ENCODE measurements around the gene DLL4.

The DLL4 gene

DNA sequence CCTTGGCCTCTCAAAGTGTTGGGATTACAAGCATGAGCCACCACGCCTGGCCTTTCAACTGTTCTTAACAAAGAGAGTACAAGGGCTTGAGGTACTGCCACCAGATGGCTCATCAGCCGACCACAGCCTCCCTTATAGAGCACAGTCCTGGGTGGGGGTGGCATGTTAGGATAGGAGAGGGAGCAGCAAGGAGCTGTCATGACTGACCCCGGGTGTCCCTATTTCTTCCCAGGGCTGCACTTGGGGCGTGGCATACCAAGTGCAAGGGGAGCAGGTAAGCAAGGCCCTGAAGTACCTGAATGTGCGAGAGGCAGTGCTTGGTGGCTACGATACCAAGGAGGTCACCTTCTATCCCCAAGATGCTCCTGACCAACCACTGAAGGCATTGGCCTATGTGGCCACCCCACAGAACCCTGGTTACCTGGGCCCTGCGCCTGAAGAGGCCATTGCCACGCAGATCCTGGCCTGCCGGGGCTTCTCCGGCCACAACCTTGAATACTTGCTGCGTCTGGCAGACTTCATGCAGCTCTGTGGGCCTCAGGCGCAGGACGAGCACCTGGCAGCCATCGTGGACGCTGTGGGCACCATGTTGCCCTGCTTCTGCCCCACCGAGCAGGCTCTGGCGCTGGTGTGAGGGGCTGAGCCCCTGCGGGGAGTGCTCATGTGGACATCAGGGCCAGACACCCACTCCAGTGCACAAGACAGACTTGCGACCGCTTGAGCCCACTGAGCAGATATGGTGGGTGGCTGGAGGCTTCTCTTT lies 26.2 kb downstream of the DLL4 start:
- Histone ChIP-seq H2AFZ (ENCODE audit: low read depth, low read length) (no peak overlapping the region), H3K4me3 (ENCODE audit: low read depth in 1 of 2, low read length in 2 of 2) (no peak overlapping the region), H3K79me2 (ENCODE audit: insufficient read depth, low read length) (no peaks in the 10 kb centered on the region), H3K27me3 (ENCODE audit: insufficient read depth, low read length, poor library complexity) (no peaks in the 10 kb centered on the region), H3K4me1 (ENCODE audit: insufficient read depth, low read length) (peaks cover 24% of the 10 kb centered on the region), H3K9me3 (ENCODE audit: insufficient read depth, low read length, severe bottlenecking) (no peaks in the 10 kb centered on the region), H3K9ac (ENCODE audit: low read depth, low read length) (no peak overlapping the region), H4K20me1 (ENCODE audit: insufficient read depth, low read length) (no peaks in the 10 kb centered on the region), H3K27ac (ENCODE audit: low read length) (no peak overlapping the region), H3K4me2 (ENCODE audit: insufficient read depth, low read length) (no peak overlapping the region), H3K36me3 (ENCODE audit: insufficient read depth, low read length) (no peaks in the 10 kb centered on the region)
- ATAC-seq (ENCODE audit: insufficient read depth, low read depth) (no peak), DNase-seq (no peak)
- TF ChIP-seq EZH2 (IDR thresholded peaks at IDR 0.05; ENCODE audit: borderline replicate concordance, low read depth, low read length, severe bottlenecking), result no peak
- TF ChIP-seq, protein P1, sequence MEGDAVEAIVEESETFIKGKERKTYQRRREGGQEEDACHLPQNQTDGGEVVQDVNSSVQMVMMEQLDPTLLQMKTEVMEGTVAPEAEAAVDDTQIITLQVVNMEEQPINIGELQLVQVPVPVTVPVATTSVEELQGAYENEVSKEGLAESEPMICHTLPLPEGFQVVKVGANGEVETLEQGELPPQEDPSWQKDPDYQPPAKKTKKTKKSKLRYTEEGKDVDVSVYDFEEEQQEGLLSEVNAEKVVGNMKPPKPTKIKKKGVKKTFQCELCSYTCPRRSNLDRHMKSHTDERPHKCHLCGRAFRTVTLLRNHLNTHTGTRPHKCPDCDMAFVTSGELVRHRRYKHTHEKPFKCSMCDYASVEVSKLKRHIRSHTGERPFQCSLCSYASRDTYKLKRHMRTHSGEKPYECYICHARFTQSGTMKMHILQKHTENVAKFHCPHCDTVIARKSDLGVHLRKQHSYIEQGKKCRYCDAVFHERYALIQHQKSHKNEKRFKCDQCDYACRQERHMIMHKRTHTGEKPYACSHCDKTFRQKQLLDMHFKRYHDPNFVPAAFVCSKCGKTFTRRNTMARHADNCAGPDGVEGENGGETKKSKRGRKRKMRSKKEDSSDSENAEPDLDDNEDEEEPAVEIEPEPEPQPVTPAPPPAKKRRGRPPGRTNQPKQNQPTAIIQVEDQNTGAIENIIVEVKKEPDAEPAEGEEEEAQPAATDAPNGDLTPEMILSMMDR (IDR thresholded peaks at IDR 0.05; ENCODE audit: borderline replicate concordance, extremely low read depth, low read length, poor library complexity, severe bottlenecking), result no peak

DNA sequence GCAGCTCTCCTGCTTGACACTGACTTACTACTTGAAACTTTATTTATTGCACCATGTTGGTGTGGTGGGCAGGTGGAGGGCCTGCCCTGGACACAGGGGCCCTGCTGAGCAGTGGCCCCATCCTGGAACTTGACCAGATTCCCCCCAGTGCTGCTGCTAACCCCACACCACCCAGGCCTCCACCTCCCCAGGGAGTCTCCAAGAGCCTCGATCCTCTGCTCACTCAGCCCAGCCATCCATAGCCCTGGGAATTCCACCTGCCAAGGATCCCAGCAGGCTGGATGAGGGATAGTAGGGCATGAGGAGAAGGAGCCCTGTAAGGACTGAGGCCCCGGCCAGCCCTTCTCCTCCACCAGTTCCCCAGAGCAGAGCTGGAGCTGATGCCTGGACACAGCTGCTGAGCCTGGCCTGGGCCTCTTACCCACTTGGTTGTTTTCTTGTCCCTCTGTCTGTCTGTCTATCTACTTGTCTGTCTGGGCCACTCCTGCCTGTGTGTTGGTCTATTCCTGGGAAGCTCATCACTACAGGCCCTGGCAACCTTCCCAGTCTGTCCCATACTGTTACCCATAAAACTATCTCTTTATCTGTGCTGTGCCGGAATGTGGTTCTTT lies 26.9 kb downstream of the DLL4 start:
- Histone ChIP-seq H3K9me3 (ENCODE audit: insufficient read depth, low read length, severe bottlenecking) (no peaks in the 10 kb centered on the region), H3K9ac (ENCODE audit: low read depth, low read length) (no peak overlapping the region; the same call in 1 of the 2 replicates), H3K27me3 (ENCODE audit: insufficient read depth, low read length, poor library complexity) (no peaks in the 10 kb centered on the region), H3K4me1 (ENCODE audit: insufficient read depth, low read length) (peaks cover 24% of the 10 kb centered on the region), H2AFZ (ENCODE audit: low read depth, low read length) (no peak overlapping the region), H3K79me2 (ENCODE audit: insufficient read depth, low read length) (no peaks in the 10 kb centered on the region), H3K36me3 (ENCODE audit: insufficient read depth, low read length) (no peaks in the 10 kb centered on the region), H3K4me2 (ENCODE audit: insufficient read depth, low read length) (no peak overlapping the region), H4K20me1 (ENCODE audit: insufficient read depth, low read length) (no peaks in the 10 kb centered on the region), H3K27ac (ENCODE audit: low read length) (no peak overlapping the region), H3K4me3 (ENCODE audit: low read depth in 1 of 2, low read length in 2 of 2) (no peak overlapping the region)
- DNase-seq (no peak), ATAC-seq (ENCODE audit: insufficient read depth, low read depth) (no peak)
- no peak for TF ChIP-seq EZH2 (IDR thresholded peaks at IDR 0.05; ENCODE audit: borderline replicate concordance, low read depth, low read length, severe bottlenecking)
- TF ChIP-seq, protein P1 (IDR thresholded peaks at IDR 0.05; ENCODE audit: borderline replicate concordance, extremely low read depth, low read length, poor library complexity, severe bottlenecking), result no peak

DNA sequence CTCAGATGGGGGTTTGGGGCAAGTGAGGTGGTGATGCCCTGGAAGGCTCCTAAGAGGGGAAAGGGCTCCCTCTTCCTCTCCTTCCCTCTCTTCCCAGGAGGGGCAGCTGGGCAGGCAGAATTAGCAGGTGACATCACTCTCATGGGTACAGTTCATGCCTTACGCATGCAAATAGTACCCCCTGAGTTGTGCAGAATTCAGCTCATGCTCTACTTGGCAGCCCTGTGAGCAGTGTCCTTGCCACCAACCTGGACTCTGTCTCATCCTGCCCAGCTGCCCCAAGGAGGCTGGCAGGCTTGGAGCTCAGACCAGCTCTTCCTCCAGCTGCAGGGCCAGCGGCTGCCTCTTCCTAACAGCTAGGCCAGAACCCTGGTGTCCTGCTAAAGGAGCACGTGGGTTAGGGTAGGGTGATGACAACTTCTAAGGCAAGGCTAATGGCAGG lies 27.4 kb downstream of the DLL4 start:
- DNase-seq, result no peak
- Histone ChIP-seq H3K9ac (ENCODE audit: low read depth, low read length) (no peak overlapping the region; the same call in 1 of the 2 replicates), H3K4me2 (ENCODE audit: insufficient read depth, low read length) (no peak overlapping the region)

More for the DNA sequence above, 27.4 kb downstream of the DLL4 start:
- no peak for ATAC-seq (ENCODE audit: insufficient read depth, low read depth)
- TF ChIP-seq EZH2 (IDR thresholded peaks at IDR 0.05; ENCODE audit: borderline replicate concordance, low read depth, low read length, severe bottlenecking), result no peak
- TF ChIP-seq, protein P1 (IDR thresholded peaks at IDR 0.05; ENCODE audit: borderline replicate concordance, extremely low read depth, low read length, poor library complexity, severe bottlenecking), result no peak
- no peak overlapping the region for H2AFZ ChIP-seq (ENCODE audit: low read depth, low read length)
- no peaks in the 10 kb centered on the region for H3K79me2 ChIP-seq (ENCODE audit: insufficient read depth, low read length)
- no peaks in the 10 kb centered on the region for H3K27me3 ChIP-seq (ENCODE audit: insufficient read depth, low read length, poor library complexity)
- no peaks in the 10 kb centered on the region for H3K9me3 ChIP-seq (ENCODE audit: insufficient read depth, low read length, severe bottlenecking)
- no peaks in the 10 kb centered on the region for H4K20me1 ChIP-seq (ENCODE audit: insufficient read depth, low read length)
- H3K27ac ChIP-seq (ENCODE audit: low read length), result no peak overlapping the region
- peaks cover 24% of the 10 kb centered on the region for H3K4me1 ChIP-seq (ENCODE audit: insufficient read depth, low read length)
- H3K4me3 ChIP-seq (ENCODE audit: low read depth in 1 of 2, low read length in 2 of 2), result no peak overlapping the region
- H3K36me3 ChIP-seq (ENCODE audit: insufficient read depth, low read length), result no peaks in the 10 kb centered on the region
